VCaP (cell line): ENCODE results near the gene PTCHD1.

Experiments used
- H3K27ac ChIP-seq: fragments of 450-650 bp; 2 replicates; pipeline ENCODE4 v1.5.1; 2017
- CTCF ChIP-seq: fragments of 450-650 bp; conservative IDR thresholded peaks from 2 replicates; pipeline ENCODE4 v1.5.1; 2017; ENCODE audit warnings: mild to moderate bottlenecking, moderate library complexity

Gene PTCHD1

GRCh38 chrX:23364416-23364815 is 29.8 kb downstream of the PTCHD1 start:
- no peak for TF ChIP-seq CTCF
- no peak overlapping the region for H3K27ac ChIP-seq

- no peak for TF ChIP-seq CTCF
- no peak overlapping the region for H3K27ac ChIP-seq
Measured at GRCh38 chrX:23365541-23365940, 30.9 kb downstream of the PTCHD1 start.

- H3K27ac ChIP-seq, result no peak overlapping the region
- no peak for TF ChIP-seq CTCF
Measured at GRCh38 chrX:23366914-23367313, 32.3 kb downstream of the PTCHD1 start.

GRCh38 chrX:23369027-23369426 is 34.4 kb downstream of the PTCHD1 start:
- H3K27ac ChIP-seq, result no peak overlapping the region
- no peak for TF ChIP-seq CTCF

- TF ChIP-seq CTCF, result no peak
- H3K27ac ChIP-seq, result no peak overlapping the region
Measured at GRCh38 chrX:23372220-23372902, 37.7 kb downstream of the PTCHD1 start.

GRCh38 chrX:23373129-23373804 is 38.6 kb downstream of the PTCHD1 start:
- TF ChIP-seq CTCF, result no peak

GRCh38 chrX:23374291-23374690 is 39.6 kb downstream of the PTCHD1 start:
- TF ChIP-seq CTCF, result no peak
- H3K27ac ChIP-seq, result no peak overlapping the region

More at GRCh38 chrX:23373129-23373804, 38.6 kb downstream of the PTCHD1 start:
- no peak overlapping the region for H3K27ac ChIP-seq
